Neuronal stem cell (in vitro differentiated cells): ENCODE data around the gene VARS1.
"Not testable (repeated sequence)": the region's sequence is repeated elsewhere in the genome, so short reads cannot be mapped to it uniquely, and the experiment has no call there.

Experiments
- DNase-seq: peaks from one replicate; pipeline ENCODE4 v3.0.0-alpha.2; 2013; ENCODE audit warnings: low spot score
- H2AFZ ChIP-seq: one replicate; pipeline ENCODE4 v1.6.1; 2013; ENCODE audit warnings: mild to moderate bottlenecking, low read length, inconsistent platforms
- H2AK5ac ChIP-seq: 2 replicates; pipeline ENCODE4 v1.6.1; 2013; ENCODE audit warnings: low read depth, mild to moderate bottlenecking, inconsistent platforms, low read length, moderate library complexity, mixed read lengths
- H2BK120ac ChIP-seq: 2 replicates; pipeline ENCODE4 v1.6.1; 2013; ENCODE audit warnings: low read depth, mild to moderate bottlenecking, inconsistent platforms, low read length, moderate library complexity, mixed read lengths
- H2BK12ac ChIP-seq: one replicate; pipeline ENCODE4 v1.6.1; 2013; ENCODE audit warnings: low read length, inconsistent platforms
- H2BK15ac ChIP-seq: 2 replicates; pipeline ENCODE4 v1.6.1; 2013; ENCODE audit warnings: mild to moderate bottlenecking, low read length, inconsistent platforms, mixed read lengths
- H2BK5ac ChIP-seq: one replicate; pipeline ENCODE4 v1.6.1; 2013; ENCODE audit warnings: inconsistent platforms, mild to moderate bottlenecking, low read length, moderate library complexity
- H3K14ac ChIP-seq: one replicate; pipeline ENCODE4 v1.6.1; 2013; ENCODE audit warnings: low read length, inconsistent platforms
- H3K18ac ChIP-seq: 2 replicates; pipeline ENCODE4 v1.6.1; 2013; ENCODE audit warnings: low read length, inconsistent platforms
- H3K23ac ChIP-seq: 2 replicates; pipeline ENCODE4 v1.6.1; 2013; ENCODE audit warnings: low read depth, mild to moderate bottlenecking, mixed read lengths, low read length, inconsistent platforms; ENCODE audit not compliant: poor library complexity
- H3K27ac ChIP-seq: replicated peaks from 3 replicates; pipeline ENCODE4 v1.5.1; 2013; ENCODE audit warnings: low read length, inconsistent platforms
- H3K27me3 ChIP-seq, 3 experiments: 2 replicates each; pipeline ENCODE4 v1.6.1; 2013; ENCODE audit warnings: low read length in 3 of 3, mild to moderate bottlenecking in 2 of 3, inconsistent platforms in 1 of 3, low read depth in 1 of 3, mixed read lengths in 1 of 3, moderate library complexity in 1 of 3; ENCODE audit not compliant: control insufficient read depth in 3 of 3, insufficient read depth in 3 of 3
- H3K36me3 ChIP-seq, 2 donors: replicated peaks in 1 of 2; 2 replicates each; pipeline ENCODE4 v1.6.1; 2013; ENCODE audit warnings: low read length in 2 of 2; ENCODE audit not compliant: control insufficient read depth in 2 of 2, insufficient read depth in 2 of 2
- H3K4ac ChIP-seq: 2 replicates; pipeline ENCODE4 v1.6.1; 2013; ENCODE audit warnings: inconsistent platforms, mild to moderate bottlenecking, low read length, moderate library complexity
- H3K4me1 ChIP-seq, 2 donors: 1 replicate in 1 of 2; 2 replicates in 1 of 2; pipeline ENCODE4 v1.6.1; 2013; ENCODE audit warnings: low read length in 2 of 2, low read depth in 1 of 2; ENCODE audit not compliant: control insufficient read depth in 2 of 2, insufficient read depth in 1 of 2
- H3K4me2 ChIP-seq: one replicate; pipeline ENCODE4 v1.6.1; 2013; ENCODE audit warnings: mild to moderate bottlenecking, low read length, inconsistent platforms; ENCODE audit not compliant: insufficient read depth, poor library complexity, severe bottlenecking
- H3K4me3 ChIP-seq, 2 donors: 2 replicates each; pipeline ENCODE4 v1.5.1; 2013; ENCODE audit warnings: low read length in 2 of 2, mild to moderate bottlenecking in 2 of 2, inconsistent platforms in 1 of 2, moderate library complexity in 1 of 2
- H3K79me1 ChIP-seq: one replicate; pipeline ENCODE4 v1.6.1; 2013; ENCODE audit warnings: low read depth, mild to moderate bottlenecking, inconsistent platforms, low read length, moderate library complexity
- H3K9ac ChIP-seq: one replicate; pipeline ENCODE4 v1.6.1; 2013; ENCODE audit warnings: mild to moderate bottlenecking, low read depth, low read length, inconsistent platforms; ENCODE audit not compliant: poor library complexity
- H3K9me3 ChIP-seq, 2 donors: replicated peaks in 1 of 2; 2 replicates each; pipeline versions ENCODE3 to v1.6.1; 2013; ENCODE audit warnings: low read length in 2 of 2, mild to moderate bottlenecking in 2 of 2, inconsistent platforms in 1 of 2, low read depth in 1 of 2, mixed read lengths in 1 of 2, moderate library complexity in 1 of 2; ENCODE audit not compliant: control insufficient read depth in 2 of 2, insufficient read depth in 1 of 2
- H4K8ac ChIP-seq: one replicate; pipeline ENCODE4 v1.6.1; 2013; ENCODE audit warnings: low read depth, mild to moderate bottlenecking, inconsistent platforms, low read length, moderate library complexity
- H4K91ac ChIP-seq: one replicate; pipeline ENCODE4 v1.6.1; 2013; ENCODE audit warnings: low read length, low read depth, mild to moderate bottlenecking, inconsistent platforms; ENCODE audit not compliant: poor library complexity
- WGBS, 2 donors: extraction: QIAGEN DNeasy Blood & Tissue Kit; methylation state at CpG; one replicate each; pipeline ENCODE4 v1.1.7; 2013; ENCODE audit warnings: missing lambda C conversion rate in 2 of 2, mixed read lengths in 1 of 2; ENCODE audit not compliant: insufficient read length in 2 of 2, insufficient replicate concordance in 1 of 2; ENCODE audit errors: extremely low coverage in 2 of 2; 5-methylcytosine and 5-hydroxymethylcytosine counted together

The VARS1 gene

GRCh38 chr6:31801031-31801927, 5.7 kb upstream of the VARS1 start:
- not testable (repeated sequence) for H3K27me3 ChIP-seq, H3K4me3 ChIP-seq, H3K9me3 ChIP-seq, H3K18ac ChIP-seq, DNase-seq, H2AFZ ChIP-seq, H3K4ac ChIP-seq, H3K9ac ChIP-seq, H2BK120ac ChIP-seq, H2AK5ac ChIP-seq, H2BK5ac ChIP-seq, H3K14ac ChIP-seq, H2BK15ac ChIP-seq, H3K23ac ChIP-seq, H2BK12ac ChIP-seq, H3K4me1 ChIP-seq, H3K79me1 ChIP-seq, H4K8ac ChIP-seq, H3K4me2 ChIP-seq, H3K27ac ChIP-seq, H4K91ac ChIP-seq
- H3K36me3 ChIP-seq, result peaks cover 10 to 76% of the 10 kb centered on the region in 2 donors
- no CpG with 5 or more reads among the region's 8 CpGs for WGBS, 2 donors

- Histone ChIP-seq H3K79me1 (no peaks in the 10 kb centered on the region), H2BK12ac (no peak overlapping the region), H4K91ac (no peak overlapping the region), H3K4me2 (no peak overlapping the region), H2AK5ac (no peak overlapping the region), H3K4me3 (no peak overlapping the region), H3K9me3 (no peaks in the 10 kb centered on the region), H3K27me3 (no peaks in the 10 kb centered on the region), H3K23ac (no peak overlapping the region), H2BK15ac (no peak overlapping the region), H3K9ac (no peak overlapping the region), H3K4ac (no peak overlapping the region), H3K18ac (no peak overlapping the region), H2BK120ac (no peak overlapping the region), H4K8ac (no peak overlapping the region), H3K27ac (no peak overlapping the region), H3K4me1 (peaks cover 0 to 2% of the 10 kb centered on the region in 2 donors), H3K14ac (no peak overlapping the region), H3K36me3 (peaks cover 10 to 67% of the 10 kb centered on the region in 2 donors), H2BK5ac (no peak overlapping the region), H2AFZ (no peak overlapping the region)
- DNase-seq, result no peak
- WGBS, 2 donors, result no CpG with 5 or more reads among the region's 12 CpGs
Observed at GRCh38 chr6:31799781-31800180, 4.2 kb upstream of the VARS1 start.

- no peaks in the 10 kb centered on the region for H3K27me3 ChIP-seq
- no peak overlapping the region for H3K4ac ChIP-seq
- no peak overlapping the region for H2BK15ac ChIP-seq
- H3K4me3 ChIP-seq, result peak overlapping the region in 1 of 2 donors; percentile 51
- no peak overlapping the region for H2AFZ ChIP-seq
- H2BK12ac ChIP-seq, result no peak overlapping the region
- no peak overlapping the region for H2BK5ac ChIP-seq
- no peak overlapping the region for H4K91ac ChIP-seq
- H3K9me3 ChIP-seq, result no peaks in the 10 kb centered on the region
- no peaks in the 10 kb centered on the region for H3K79me1 ChIP-seq
- H3K4me2 ChIP-seq, result no peak overlapping the region
- DNase-seq, result no peak
- no peak overlapping the region for H3K23ac ChIP-seq
- H3K4me1 ChIP-seq, result peaks cover 0 to 5% of the 10 kb centered on the region in 2 donors
- no peak overlapping the region for H3K9ac ChIP-seq
- H4K8ac ChIP-seq, result no peak overlapping the region
- no peak overlapping the region for H2AK5ac ChIP-seq
- no peak overlapping the region for H3K27ac ChIP-seq
- no CpG with 5 or more reads among the region's 5 CpGs for WGBS, 2 donors
- H3K36me3 ChIP-seq, result peaks cover 9 to 59% of the 10 kb centered on the region in 2 donors
- H2BK120ac ChIP-seq, result no peak overlapping the region
- H3K14ac ChIP-seq, result no peak overlapping the region
- H3K18ac ChIP-seq, result no peak overlapping the region
Observed at GRCh38 chr6:31797588-31797987, 2.0 kb upstream of the VARS1 start.

GRCh38 chr6:31796993-31797385, 1.4 kb upstream of the VARS1 start:
- DNase-seq, result no peak
- Histone ChIP-seq H3K4me3 (no peak overlapping the region), H3K14ac (no peak overlapping the region), H4K91ac (no peak overlapping the region), H3K23ac (no peak overlapping the region), H3K4me2 (no peak overlapping the region), H3K4me1 (peaks cover 0 to 5% of the 10 kb centered on the region in 2 donors), H2BK12ac (no peak overlapping the region), H3K18ac (no peak overlapping the region), H3K27ac (no peak overlapping the region), H3K9me3 (no peaks in the 10 kb centered on the region), H4K8ac (no peak overlapping the region), H2AK5ac (no peak overlapping the region), H2AFZ (no peak overlapping the region), H2BK5ac (no peak overlapping the region), H3K4ac (no peak overlapping the region), H3K9ac (no peak overlapping the region), H3K27me3 (no peaks in the 10 kb centered on the region), H2BK15ac (no peak overlapping the region), H3K36me3 (peaks cover 13 to 61% of the 10 kb centered on the region in 2 donors), H3K79me1 (no peaks in the 10 kb centered on the region), H2BK120ac (no peak overlapping the region)
- no CpG with 5 or more reads among the region's 2 CpGs for WGBS, 2 donors
